Activated B cell treated with CpG ODN at 0.5 μM for 24 hours (primary cell): ENCODE data around the gene TFAM. TPM values are rescaled to one million over a fixed set of nuclear protein-coding genes. Genes with fewer than 3 reads are reported as not detected.

Experiments
- ATAC-seq: fragments of 200-7000 bp; cut with Tn5 transposase; one replicate; pipeline ENCODE4 v1.10.0; 2021; ENCODE audit warnings: low read depth, mild to moderate bottlenecking, moderate library complexity
- CTCF ChIA-PET: fragments of 350-600 bp; sonication (Branson Sonifier 250); formaldehyde crosslinking; loops from one replicate; lab custom pipeline; 2021; ENCODE audit warnings: antibody characterized with exemption; lab: Charles Lee
- POLR2A ChIA-PET: fragments of 350-600 bp; sonication (Branson Sonifier 250); formaldehyde crosslinking; loops from one replicate; lab custom pipeline; 2021; ENCODE audit warnings: antibody characterized with exemption; lab: Charles Lee
- DNase-seq: peaks from one replicate; pipeline ENCODE4 v3.0.0; 2022
- H3K27ac Mint-ChIP-seq: one replicate; pipeline ENCODE4 v1.8.0; 2020; ENCODE audit warnings: mixed read lengths
- H3K27me3 Mint-ChIP-seq: one replicate; pipeline ENCODE4 v1.8.0; 2021; ENCODE audit warnings: mixed read lengths
- H3K36me3 Mint-ChIP-seq: one replicate; pipeline ENCODE4 v1.8.0; 2021; ENCODE audit warnings: low read depth, mixed read lengths
- H3K4me1 Mint-ChIP-seq: one replicate; pipeline ENCODE4 v1.8.0; 2021; ENCODE audit warnings: mixed read lengths
- H3K4me3 Mint-ChIP-seq: one replicate; pipeline ENCODE4 v1.8.0; 2020; ENCODE audit warnings: mild to moderate bottlenecking, mixed read lengths
- H3K9me3 Mint-ChIP-seq: one replicate; pipeline ENCODE4 v1.8.0; 2020; ENCODE audit warnings: mixed read lengths
- CTCF ChIP-seq: fragments of 200-600 bp; IDR thresholded peaks from one replicate; pipeline ENCODE4 v1.8.0; 2022; ENCODE audit warnings: antibody characterized with exemption, mild to moderate bottlenecking
- intact Hi-C: fragments of 100-400 bp; cut with micrococcal nuclease; formaldehyde crosslinking; loops from one replicate; pipeline ENCODE4 v1.15.1; 2024
- total RNA-seq: library from RNA; stranded (reverse); gene quantifications from 2 replicates; pipeline ENCODE4 v1.2.3, GENCODE V29; 2022

TFAM gene
- total RNA-seq, 1 donor from 2014 or later: 60.2 TPM

- Mint-ChIP-seq H3K4me1 (no peaks in the 10 kb centered on the region), H3K27ac (no peak overlapping the region), H3K36me3 (no peaks in the 10 kb centered on the region), H3K27me3 (no peaks in the 10 kb centered on the region), H3K4me3 (no peak overlapping the region), H3K9me3 (peaks cover 15% of the 10 kb centered on the region)
- no peak for DNase-seq
- ATAC-seq: no peak
- ChIA-PET CTCF (no interaction called here), POLR2A (no interaction called here)
- TF ChIP-seq CTCF: no peak
- intact Hi-C loops: no loop called here
Measured at GRCh38 chr10:58444321-58444720, 59.1 kb downstream of the TFAM start.

GRCh38 chr10:58444876-58445275 lies 59.7 kb downstream of the TFAM start:
- intact Hi-C loops: no loop called here
- H3K27ac Mint-ChIP-seq: no peak overlapping the region
- no peaks in the 10 kb centered on the region for H3K27me3 Mint-ChIP-seq
- no peak overlapping the region for H3K4me3 Mint-ChIP-seq
- no peaks in the 10 kb centered on the region for H3K4me1 Mint-ChIP-seq
- POLR2A ChIA-PET: no interaction called here
- CTCF ChIA-PET: no interaction called here
- no peak for TF ChIP-seq CTCF
- no peaks in the 10 kb centered on the region for H3K36me3 Mint-ChIP-seq
- no peak for DNase-seq
- peaks cover 15% of the 10 kb centered on the region for H3K9me3 Mint-ChIP-seq
- no peak for ATAC-seq

- Mint-ChIP-seq H3K4me3 (no peak overlapping the region), H3K36me3 (no peaks in the 10 kb centered on the region), H3K9me3 (peaks cover 3% of the 10 kb centered on the region), H3K27ac (no peak overlapping the region), H3K27me3 (no peaks in the 10 kb centered on the region), H3K4me1 (no peaks in the 10 kb centered on the region)
- no peak for ATAC-seq
- CTCF ChIA-PET: no interaction called here
- POLR2A ChIA-PET: no interaction called here
- no peak for TF ChIP-seq CTCF
- intact Hi-C loops: no loop called here
- no peak for DNase-seq
Measured at GRCh38 chr10:58448121-58448935, 63.1 kb downstream of the TFAM start.

Other genes starting within 250 kb of the TFAM start
- 6.7 and 7.6 TPM in 2 replicates for gene IPMK, start 117.5 kb upstream of the TFAM start, total RNA-seq
- 16.7 and 23.8 TPM in 2 replicates for gene CISD1, start 116.2 kb upstream of the TFAM start, total RNA-seq
- gene UBE2D1, start 50.4 kb upstream of the TFAM start, total RNA-seq: 13.3 and 15.0 TPM in 2 replicates
- gene BICC1, start 127.5 kb downstream of the TFAM start, total RNA-seq: not detected in 2 replicates